ENCODE data around the gene UBQLN3. TPM values are rescaled to one million over a fixed set of nuclear protein-coding genes. Genes with fewer than 3 reads are reported as not detected.
A peak's percentile ranks its signal among the peaks of the same experiment; 100 is the strongest.

UBQLN3 gene
- total and polyA plus RNA-seq, 9 donors, result 0.13 TPM; not detected in 8

DNA sequence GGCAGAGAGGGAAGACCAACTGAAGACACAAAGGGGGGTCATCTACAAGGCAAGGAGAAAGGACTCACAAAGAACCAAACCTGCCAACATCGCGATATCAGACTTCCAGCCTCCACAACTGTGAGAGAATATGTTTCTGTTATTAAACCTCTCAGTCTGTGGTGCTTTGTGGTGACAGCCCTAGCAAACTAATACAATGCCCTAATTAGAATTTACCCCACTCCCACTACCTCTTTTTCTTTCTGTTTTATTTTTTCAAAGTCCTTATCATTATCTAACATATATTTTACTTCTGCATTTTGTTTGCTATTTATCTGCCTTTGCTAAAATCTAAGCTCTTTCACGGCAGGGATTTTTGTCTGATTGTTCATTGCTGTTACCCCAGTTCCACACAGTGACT, 23.8 kb downstream of the UBQLN3 start:
- H3K27me3 ChIP-seq (ENCODE audit: control insufficient read depth, insufficient read depth, low read length), result no peaks in the 10 kb centered on the region

DNA sequence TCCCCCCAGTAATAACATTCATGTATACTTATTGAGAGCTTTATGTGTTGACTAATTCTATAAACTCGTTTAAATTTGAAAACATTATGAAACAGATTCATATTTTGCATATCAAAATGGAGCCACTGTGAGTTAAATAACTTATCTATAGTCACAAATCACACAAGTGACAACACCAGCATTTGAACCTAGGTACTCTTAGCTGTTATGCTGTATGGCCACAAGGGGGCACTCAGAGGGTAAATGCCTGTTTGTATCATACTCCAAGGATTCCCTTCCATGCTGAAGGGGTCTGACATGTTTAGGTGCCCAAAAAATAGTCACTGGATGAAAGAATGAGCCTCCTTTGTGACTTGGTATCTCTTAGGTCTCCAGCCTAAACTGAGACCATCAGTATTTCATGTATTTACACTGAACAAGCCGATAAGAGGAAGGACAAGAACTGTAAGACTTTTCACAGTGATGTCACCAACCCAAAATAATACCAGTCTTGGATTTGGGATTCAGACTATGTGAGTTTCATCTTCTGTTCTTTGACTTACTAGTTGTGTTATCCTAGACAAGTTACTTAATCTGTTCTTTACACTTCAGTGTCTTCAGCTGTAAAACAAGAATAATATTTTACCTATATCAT, 33.5 kb downstream of the UBQLN3 start:
- Histone ChIP-seq H3K27ac (ENCODE audit: low read length) (no peak overlapping the region), H3K4me3 (ENCODE audit: low read length) (no peak overlapping the region), H3K27me3 (ENCODE audit: control insufficient read depth, insufficient read depth, low read length) (no peaks in the 10 kb centered on the region), H3K4me1 (ENCODE audit: control insufficient read depth, insufficient read depth, low read length) (no peaks in the 10 kb centered on the region), H3K36me3 (ENCODE audit: control insufficient read depth, insufficient read depth, low read length) (no peaks in the 10 kb centered on the region), H3K9me3 (replicated peaks; ENCODE audit: control insufficient read depth, low read depth, low read length) (no peaks in the 10 kb centered on the region)
- peak; percentile 36 for DNase-seq
- WGBS (ENCODE audit: insufficient coverage), result no CpG with 5 or more reads among the region's 2 CpGs

More for the DNA sequence above, 23.8 kb downstream of the UBQLN3 start:
- no CpG with 5 or more reads among the region's 3 CpGs for WGBS (ENCODE audit: insufficient coverage)
- Histone ChIP-seq H3K4me1 (ENCODE audit: control insufficient read depth, insufficient read depth, low read length) (no peaks in the 10 kb centered on the region), H3K36me3 (ENCODE audit: control insufficient read depth, insufficient read depth, low read length) (no peaks in the 10 kb centered on the region), H3K4me3 (ENCODE audit: low read length) (no peak overlapping the region), H3K9me3 (replicated peaks; ENCODE audit: control insufficient read depth, low read depth, low read length) (no peaks in the 10 kb centered on the region), H3K27ac (ENCODE audit: low read length) (no peak overlapping the region)
- no peak for DNase-seq

DNA sequence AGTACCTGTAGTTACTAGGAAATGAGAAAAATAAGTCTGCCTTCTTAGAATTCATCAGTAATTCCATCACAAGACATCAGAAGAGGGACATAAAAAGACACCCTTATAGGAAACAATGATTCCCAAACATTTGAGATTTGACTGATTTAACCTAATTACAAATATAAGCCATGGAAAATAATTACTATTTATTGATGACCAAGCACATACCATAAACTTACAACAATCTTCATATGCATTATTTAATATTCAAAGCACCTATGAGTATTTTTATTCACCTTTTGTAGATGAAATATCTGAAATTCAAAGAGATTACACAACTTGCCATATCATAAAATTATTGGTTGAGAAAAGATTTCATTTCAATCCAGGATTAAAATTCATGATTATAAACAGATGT, 35.8 kb downstream of the UBQLN3 start:
- no peaks in the 10 kb centered on the region for H3K9me3 ChIP-seq (replicated peaks; ENCODE audit: control insufficient read depth, low read depth, low read length)

DNA sequence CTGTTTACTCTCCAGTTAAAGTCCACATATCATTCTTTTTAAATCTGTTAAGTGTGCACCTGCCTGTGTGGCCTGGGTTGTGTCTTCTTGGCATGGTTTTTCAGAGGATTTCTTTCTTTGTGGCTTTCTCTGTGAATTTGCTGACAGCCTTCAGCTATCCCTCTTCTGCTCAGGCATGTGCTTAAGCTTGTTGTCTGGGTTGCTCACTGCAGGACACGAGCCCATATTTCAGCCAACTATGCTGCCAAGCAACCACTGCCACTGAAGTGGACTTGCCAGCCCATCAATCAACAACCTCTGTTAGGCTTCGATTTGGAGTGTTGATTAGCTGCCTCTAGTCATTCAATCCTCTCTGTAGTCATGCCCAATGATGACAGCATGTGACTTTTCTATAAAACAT, 42.2 kb downstream of the UBQLN3 start:
- H3K27ac ChIP-seq (ENCODE audit: low read length), result no peak overlapping the region
- H3K27me3 ChIP-seq (ENCODE audit: control insufficient read depth, insufficient read depth, low read length), result no peaks in the 10 kb centered on the region
- 38% methylated on average over 1 of the region's 2 CpGs for WGBS (ENCODE audit: insufficient coverage)
- no peak overlapping the region for H3K4me3 ChIP-seq (ENCODE audit: low read length)
- H3K4me1 ChIP-seq (ENCODE audit: control insufficient read depth, insufficient read depth, low read length), result no peaks in the 10 kb centered on the region
- DNase-seq, result no peak
- no peaks in the 10 kb centered on the region for H3K36me3 ChIP-seq (ENCODE audit: control insufficient read depth, insufficient read depth, low read length)
- H3K9me3 ChIP-seq (replicated peaks; ENCODE audit: control insufficient read depth, low read depth, low read length), result no peaks in the 10 kb centered on the region

More for the DNA sequence above, 35.8 kb downstream of the UBQLN3 start:
- no peak for DNase-seq
- Histone ChIP-seq H3K27ac (ENCODE audit: low read length) (no peak overlapping the region), H3K4me1 (ENCODE audit: control insufficient read depth, insufficient read depth, low read length) (no peaks in the 10 kb centered on the region), H3K36me3 (ENCODE audit: control insufficient read depth, insufficient read depth, low read length) (no peaks in the 10 kb centered on the region), H3K4me3 (ENCODE audit: low read length) (no peak overlapping the region), H3K27me3 (ENCODE audit: control insufficient read depth, insufficient read depth, low read length) (no peaks in the 10 kb centered on the region)

DNA sequence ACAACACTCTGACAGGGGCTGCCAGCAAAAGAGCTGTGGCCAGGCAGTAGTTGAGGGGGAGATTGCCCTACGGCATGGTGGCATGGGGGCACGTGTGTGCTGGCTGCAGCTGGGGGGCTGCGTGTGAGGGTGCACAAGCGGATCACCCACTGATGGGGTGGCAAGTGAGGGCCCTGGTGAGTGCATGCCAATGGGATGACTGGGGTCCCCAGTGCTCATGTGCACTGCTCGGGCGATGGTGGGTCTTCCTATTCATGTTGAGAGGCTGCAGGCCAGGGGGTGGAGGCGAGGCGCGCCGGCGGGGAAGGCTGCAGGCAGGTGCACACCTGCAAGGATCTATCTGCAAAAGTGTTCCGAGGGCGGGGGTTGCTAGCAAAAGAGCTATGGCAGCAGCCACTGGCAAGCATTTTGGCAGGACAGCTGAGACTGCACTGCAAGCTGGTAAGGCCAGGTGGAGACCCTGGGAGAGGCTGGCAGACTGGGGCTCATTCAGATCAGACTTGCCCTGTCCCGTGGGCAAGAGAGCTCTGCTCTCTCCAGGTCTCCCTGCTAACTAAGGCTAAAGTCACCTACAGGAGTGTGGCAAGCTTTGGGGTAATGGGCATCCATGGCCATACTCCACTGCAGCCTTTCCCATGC, 48.7 kb downstream of the UBQLN3 start:
- no peak for DNase-seq
- Histone ChIP-seq H3K27ac (ENCODE audit: low read length) (no peak overlapping the region), H3K9me3 (replicated peaks; ENCODE audit: control insufficient read depth, low read depth, low read length) (peaks cover 3% of the 10 kb centered on the region), H3K4me1 (ENCODE audit: control insufficient read depth, insufficient read depth, low read length) (no peaks in the 10 kb centered on the region), H3K27me3 (ENCODE audit: control insufficient read depth, insufficient read depth, low read length) (no peaks in the 10 kb centered on the region), H3K4me3 (ENCODE audit: low read length) (no peak overlapping the region), H3K36me3 (ENCODE audit: control insufficient read depth, insufficient read depth, low read length) (no peaks in the 10 kb centered on the region)
- 88% methylated on average over 13 of the region's 14 CpGs for WGBS (ENCODE audit: insufficient coverage)

Other genes with a start within 250 kb of the UBQLN3 start
- 10.3 TPM for gene HBE1, start 240.0 kb downstream of the UBQLN3 start, total RNA-seq
- gene HBE1, start 240.0 kb downstream of the UBQLN3 start, polyA plus RNA-seq (ENCODE audit: insufficient read depth in 1 of 8, insufficient read length in 8 of 8, low replicate concordance in 1 of 8), result 10 to 100 TPM in 7 of 8 donors, 1 to 10 TPM in 1; 6.7 to 64.8 (median 19.8) TPM
- 0.09 TPM for gene OR51B4, start 208.0 kb downstream of the UBQLN3 start, total RNA-seq
- under 1 TPM in 2 of 8 donors, not detected in 6; 0.13 to 0.18 TPM for gene OR51B4, start 208.0 kb downstream of the UBQLN3 start, polyA plus RNA-seq (ENCODE audit: insufficient read depth in 1 of 8, insufficient read length in 8 of 8, low replicate concordance in 1 of 8)
- gene OR51B2, start 185.7 kb downstream of the UBQLN3 start, total RNA-seq, result 0.09 TPM
- gene OR51B2, start 185.7 kb downstream of the UBQLN3 start, polyA plus RNA-seq (ENCODE audit: insufficient read depth in 1 of 8, insufficient read length in 8 of 8, low replicate concordance in 1 of 8), result not detected
- 0.31 TPM for gene OR51B5, start 166.4 kb downstream of the UBQLN3 start, total RNA-seq
- under 1 TPM in 3 of 8 donors, not detected in 5; 0.20 to 0.28 (median 0.26) TPM for gene OR51B5, start 166.4 kb downstream of the UBQLN3 start, polyA plus RNA-seq (ENCODE audit: insufficient read depth in 1 of 8, insufficient read length in 8 of 8, low replicate concordance in 1 of 8)
- not detected for gene OR51B6, start 158.4 kb downstream of the UBQLN3 start, total RNA-seq
- not detected for gene OR51B6, start 158.4 kb downstream of the UBQLN3 start, polyA plus RNA-seq (ENCODE audit: insufficient read depth in 1 of 8, insufficient read length in 8 of 8, low replicate concordance in 1 of 8)
- gene OR51M1, start 126.1 kb downstream of the UBQLN3 start, total RNA-seq, result not detected
- gene OR51M1, start 126.1 kb downstream of the UBQLN3 start, polyA plus RNA-seq (ENCODE audit: insufficient read depth in 1 of 8, insufficient read length in 8 of 8, low replicate concordance in 1 of 8), result not detected
- not detected for gene OR51Q1, start 87.8 kb downstream of the UBQLN3 start, total RNA-seq
- gene OR51Q1, start 87.8 kb downstream of the UBQLN3 start, polyA plus RNA-seq (ENCODE audit: insufficient read depth in 1 of 8, insufficient read length in 8 of 8, low replicate concordance in 1 of 8), result not detected
- not detected for gene OR51I1, start 68.4 kb downstream of the UBQLN3 start, total RNA-seq
- gene OR51I1, start 68.4 kb downstream of the UBQLN3 start, polyA plus RNA-seq (ENCODE audit: insufficient read depth in 1 of 8, insufficient read length in 8 of 8, low replicate concordance in 1 of 8), result not detected
- not detected for gene OR51I2, start 60.6 kb downstream of the UBQLN3 start, total RNA-seq
- not detected for gene OR51I2, start 60.6 kb downstream of the UBQLN3 start, polyA plus RNA-seq (ENCODE audit: insufficient read depth in 1 of 8, insufficient read length in 8 of 8, low replicate concordance in 1 of 8)
- gene OR52D1, start 21.3 kb downstream of the UBQLN3 start, total RNA-seq, result not detected
- not detected for gene OR52D1, start 21.3 kb downstream of the UBQLN3 start, polyA plus RNA-seq (ENCODE audit: insufficient read depth in 1 of 8, insufficient read length in 8 of 8, low replicate concordance in 1 of 8)
- 0.18 TPM for gene UBQLNL, start 6.7 kb upstream of the UBQLN3 start, total RNA-seq
- gene UBQLNL, start 6.7 kb upstream of the UBQLN3 start, polyA plus RNA-seq (ENCODE audit: insufficient read depth in 1 of 8, insufficient read length in 8 of 8, low replicate concordance in 1 of 8), result under 1 TPM; 0.11 to 0.38 (median 0.23) TPM
- gene OR52H1, start 38.6 kb upstream of the UBQLN3 start, total RNA-seq, result 0.22 TPM
- not detected for gene OR52H1, start 38.6 kb upstream of the UBQLN3 start, polyA plus RNA-seq (ENCODE audit: insufficient read depth in 1 of 8, insufficient read length in 8 of 8, low replicate concordance in 1 of 8)
- not detected for gene OR52B6, start 70.9 kb upstream of the UBQLN3 start, total RNA-seq
- not detected for gene OR52B6, start 70.9 kb upstream of the UBQLN3 start, polyA plus RNA-seq (ENCODE audit: insufficient read depth in 1 of 8, insufficient read length in 8 of 8, low replicate concordance in 1 of 8)
- gene TRIM6, start 86.7 kb upstream of the UBQLN3 start, total RNA-seq, result 1.5 TPM
- gene TRIM6, start 86.7 kb upstream of the UBQLN3 start, polyA plus RNA-seq (ENCODE audit: insufficient read depth in 1 of 8, insufficient read length in 8 of 8, low replicate concordance in 1 of 8), result 1 to 10 TPM; 1.1 to 3.4 (median 1.3) TPM
- 6.4 TPM for gene TRIM34, start 115.0 kb upstream of the UBQLN3 start, total RNA-seq
- 1 to 10 TPM; 2.9 to 6.0 (median 4.6) TPM for gene TRIM34, start 115.0 kb upstream of the UBQLN3 start, polyA plus RNA-seq (ENCODE audit: insufficient read depth in 1 of 8, insufficient read length in 8 of 8, low replicate concordance in 1 of 8)
- gene TRIM5, start 175.1 kb upstream of the UBQLN3 start, total RNA-seq, result 14.0 TPM
- gene TRIM5, start 175.1 kb upstream of the UBQLN3 start, polyA plus RNA-seq (ENCODE audit: insufficient read depth in 1 of 8, insufficient read length in 8 of 8, low replicate concordance in 1 of 8), result 10 to 100 TPM; 11.4 to 18.6 (median 13.6) TPM
- gene TRIM22, start 179.8 kb upstream of the UBQLN3 start, total RNA-seq, result 8.2 TPM
- 10 to 100 TPM in 4 of 8 donors, 1 to 10 TPM in 4; 6.7 to 12.1 (median 9.7) TPM for gene TRIM22, start 179.8 kb upstream of the UBQLN3 start, polyA plus RNA-seq (ENCODE audit: insufficient read depth in 1 of 8, insufficient read length in 8 of 8, low replicate concordance in 1 of 8)
- not detected for gene OR56B1, start 226.5 kb upstream of the UBQLN3 start, total RNA-seq
- under 1 TPM in 1 of 8 donors, not detected in 7; 0.08 TPM for gene OR56B1, start 226.5 kb upstream of the UBQLN3 start, polyA plus RNA-seq (ENCODE audit: insufficient read depth in 1 of 8, insufficient read length in 8 of 8, low replicate concordance in 1 of 8)
- gene OR52N4, start 244.3 kb upstream of the UBQLN3 start, total RNA-seq, result not detected
- gene OR52N4, start 244.3 kb upstream of the UBQLN3 start, polyA plus RNA-seq (ENCODE audit: insufficient read depth in 1 of 8, insufficient read length in 8 of 8, low replicate concordance in 1 of 8), result under 1 TPM in 4 of 8 donors, not detected in 4; 0.12 to 0.24 (median 0.18) TPM

Measured in muscle of leg (tissue), 11 donors.